Upper lobe of left lung (tissue), 4 donors: ENCODE results near the gene PCDHA2.

Experiments
- CTCF ChIP-seq, 6 experiments: fragments of 450-650 bp in 4 of 6; fragments of 200-600 bp in 2 of 6; sonication (generic) in 2 of 6; IDR thresholded peaks; one replicate each; pipeline ENCODE4 v1.5.1; 2016 to 2019; ENCODE audit warnings: antibody characterized with exemption in 6 of 6
- EP300 ChIP-seq, 4 donors: sonication (generic); formaldehyde crosslinking; IDR thresholded peaks; one replicate each; pipeline ENCODE4 v1.5.1; 2017; ENCODE audit warnings: antibody characterized with exemption in 4 of 4, control low read depth in 2 of 4
- POLR2A ChIP-seq, 4 donors: fragments of 450-650 bp; IDR thresholded peaks; one replicate each; pipeline ENCODE4 v1.5.1; 2016 to 2017; ENCODE audit warnings: antibody characterized with exemption in 4 of 4, mild to moderate bottlenecking in 2 of 4
- POLR2AphosphoS5 ChIP-seq, 2 donors: sonication (generic); formaldehyde crosslinking; IDR thresholded peaks; one replicate each; pipeline ENCODE4 v1.5.1; 2017; ENCODE audit warnings: antibody characterized with exemption in 2 of 2

DNA sequence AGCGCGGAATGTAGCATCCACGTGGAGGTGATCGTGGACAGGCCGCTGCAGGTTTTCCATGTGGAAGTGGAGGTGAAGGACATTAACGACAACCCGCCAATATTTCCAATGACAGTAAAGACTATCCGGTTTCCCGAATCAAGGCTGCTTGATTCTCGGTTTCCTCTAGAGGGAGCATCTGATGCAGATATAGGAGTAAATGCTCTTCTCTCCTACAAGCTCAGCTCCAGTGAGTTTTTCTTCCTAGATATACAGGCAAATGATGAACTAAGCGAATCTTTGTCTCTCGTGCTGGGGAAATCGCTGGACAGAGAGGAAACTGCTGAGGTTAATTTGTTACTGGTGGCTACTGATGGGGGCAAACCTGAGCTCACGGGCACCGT, 598 bp downstream of the PCDHA2 start:
- TF ChIP-seq CTCF (IDR thresholded peaks at IDR 0.05): no peak
- TF ChIP-seq POLR2A (IDR thresholded peaks at IDR 0.05): no peak
- no peak for TF ChIP-seq EP300 (IDR thresholded peaks at IDR 0.05)
- TF ChIP-seq POLR2AphosphoS5 (IDR thresholded peaks at IDR 0.05): no peak
